GM06990 (cell line): Measurements from ENCODE around the gene FERMT1.

Experiments used
- DNase-seq: peaks from one replicate; pipeline ENCODE4 v3.0.0-alpha.2; 2011; ENCODE audit not compliant: insufficient read length; ENCODE audit errors: extremely low read depth
- H3K27me3 ChIP-seq: replicated peaks from 2 replicates; pipeline ENCODE4 v1.6.0; 2011; ENCODE audit warnings: low read length; ENCODE audit not compliant: control insufficient read depth, insufficient read depth
- H3K36me3 ChIP-seq: 2 replicates; pipeline ENCODE4 v1.5.1; 2011; ENCODE audit warnings: low read length; ENCODE audit not compliant: control insufficient read depth, insufficient read depth
- H3K4me3 ChIP-seq: replicated peaks from 2 replicates; pipeline ENCODE4 v1.5.1; 2011; ENCODE audit warnings: low read depth, mild to moderate bottlenecking, control low read depth, low read length
- TF ChIP-seq, protein P1 (sequence below): IDR thresholded peaks from 2 replicates; pipeline ENCODE4 v1.5.1; 2011; ENCODE audit warnings: low read length, control low read depth, mild to moderate bottlenecking, inconsistent platforms; ENCODE audit not compliant: insufficient read depth, poor library complexity, severe bottlenecking

Gene FERMT1

GRCh38 chr20:6135347-6135746 lies 12.5 kb upstream of the FERMT1 start:
- H3K4me3 ChIP-seq, result no peak overlapping the region
- no peak for DNase-seq
- no peaks in the 10 kb centered on the region for H3K36me3 ChIP-seq
- no peaks in the 10 kb centered on the region; the same call in 1 of the 2 replicates for H3K27me3 ChIP-seq
- TF ChIP-seq, protein P1, sequence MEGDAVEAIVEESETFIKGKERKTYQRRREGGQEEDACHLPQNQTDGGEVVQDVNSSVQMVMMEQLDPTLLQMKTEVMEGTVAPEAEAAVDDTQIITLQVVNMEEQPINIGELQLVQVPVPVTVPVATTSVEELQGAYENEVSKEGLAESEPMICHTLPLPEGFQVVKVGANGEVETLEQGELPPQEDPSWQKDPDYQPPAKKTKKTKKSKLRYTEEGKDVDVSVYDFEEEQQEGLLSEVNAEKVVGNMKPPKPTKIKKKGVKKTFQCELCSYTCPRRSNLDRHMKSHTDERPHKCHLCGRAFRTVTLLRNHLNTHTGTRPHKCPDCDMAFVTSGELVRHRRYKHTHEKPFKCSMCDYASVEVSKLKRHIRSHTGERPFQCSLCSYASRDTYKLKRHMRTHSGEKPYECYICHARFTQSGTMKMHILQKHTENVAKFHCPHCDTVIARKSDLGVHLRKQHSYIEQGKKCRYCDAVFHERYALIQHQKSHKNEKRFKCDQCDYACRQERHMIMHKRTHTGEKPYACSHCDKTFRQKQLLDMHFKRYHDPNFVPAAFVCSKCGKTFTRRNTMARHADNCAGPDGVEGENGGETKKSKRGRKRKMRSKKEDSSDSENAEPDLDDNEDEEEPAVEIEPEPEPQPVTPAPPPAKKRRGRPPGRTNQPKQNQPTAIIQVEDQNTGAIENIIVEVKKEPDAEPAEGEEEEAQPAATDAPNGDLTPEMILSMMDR, result no peak

DNA sequence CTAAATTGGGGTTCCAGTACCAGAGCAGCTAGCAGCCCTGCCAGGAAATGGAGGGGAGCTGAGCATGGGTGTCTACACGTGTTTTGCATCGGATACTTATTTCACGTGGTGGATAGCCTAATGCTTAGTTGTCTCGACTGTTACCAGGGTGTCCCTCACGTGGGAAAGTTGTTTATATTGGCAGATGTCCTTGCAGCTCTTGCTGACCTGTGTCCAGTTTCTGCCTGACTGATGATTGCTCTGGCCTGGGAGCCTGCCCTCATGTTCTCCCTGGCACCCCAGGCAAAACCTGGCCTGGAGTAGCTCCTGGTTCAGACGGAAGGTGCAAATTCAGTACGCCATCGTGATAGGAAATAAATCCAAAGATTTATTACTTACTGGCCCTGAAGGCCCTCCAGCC lies 11.8 kb upstream of the FERMT1 start:
- no peaks in the 10 kb centered on the region for H3K36me3 ChIP-seq
- TF ChIP-seq, protein P1, result no peak
- DNase-seq, result no peak
- no peak overlapping the region for H3K4me3 ChIP-seq
- H3K27me3 ChIP-seq, result no peaks in the 10 kb centered on the region; the same call in 1 of the 2 replicates

DNA sequence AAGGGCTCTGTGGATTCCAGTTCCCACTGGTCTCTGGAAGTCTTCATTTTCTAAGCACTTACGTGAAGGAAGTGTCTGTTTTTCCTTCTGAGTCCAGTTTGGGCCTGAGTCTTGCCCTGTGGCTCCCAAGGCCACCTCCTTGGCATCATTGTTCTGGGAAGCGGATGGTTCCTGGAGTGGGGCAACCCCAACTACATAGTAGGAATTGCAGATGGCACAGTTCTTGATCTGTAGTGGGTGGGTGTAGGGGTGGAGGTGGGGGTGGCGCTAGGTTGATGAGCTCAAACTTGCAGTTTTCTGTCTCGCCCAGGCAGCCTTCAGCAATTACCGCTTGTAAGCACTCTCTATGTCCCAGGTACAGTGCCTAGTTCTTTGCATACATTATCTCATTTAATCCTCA lies 7.2 kb upstream of the FERMT1 start:
- Histone ChIP-seq H3K4me3 (no peak overlapping the region), H3K36me3 (no peaks in the 10 kb centered on the region), H3K27me3 (no peaks in the 10 kb centered on the region)
- DNase-seq, result no peak
- TF ChIP-seq, protein P1, result no peak

DNA sequence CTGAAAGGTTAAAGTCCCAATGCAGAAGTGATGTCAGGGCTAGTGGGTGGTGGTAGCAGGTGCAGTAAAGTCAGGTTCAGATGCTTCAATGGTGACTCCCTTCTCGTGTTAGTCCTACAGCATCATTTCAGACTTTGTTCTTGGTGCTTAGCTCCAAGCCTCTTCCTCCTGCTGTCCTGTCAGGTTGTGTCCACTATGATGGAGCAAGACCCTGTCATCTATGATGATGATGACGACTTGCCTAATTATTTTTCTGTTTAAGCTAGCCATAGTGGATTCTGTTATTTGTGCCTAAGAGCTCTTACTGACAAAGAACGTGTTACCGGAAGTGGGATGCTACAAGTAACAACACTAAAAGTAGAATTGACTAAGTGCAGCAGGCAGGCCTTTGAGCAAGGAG lies 5.0 kb upstream of the FERMT1 start:
- H3K36me3 ChIP-seq, result no peaks in the 10 kb centered on the region
- TF ChIP-seq, protein P1, result no peak
- no peak overlapping the region for H3K4me3 ChIP-seq
- H3K27me3 ChIP-seq, result peaks cover 2% of the 10 kb centered on the region; the same call in 1 of the 2 replicates
- DNase-seq, result no peak

DNA sequence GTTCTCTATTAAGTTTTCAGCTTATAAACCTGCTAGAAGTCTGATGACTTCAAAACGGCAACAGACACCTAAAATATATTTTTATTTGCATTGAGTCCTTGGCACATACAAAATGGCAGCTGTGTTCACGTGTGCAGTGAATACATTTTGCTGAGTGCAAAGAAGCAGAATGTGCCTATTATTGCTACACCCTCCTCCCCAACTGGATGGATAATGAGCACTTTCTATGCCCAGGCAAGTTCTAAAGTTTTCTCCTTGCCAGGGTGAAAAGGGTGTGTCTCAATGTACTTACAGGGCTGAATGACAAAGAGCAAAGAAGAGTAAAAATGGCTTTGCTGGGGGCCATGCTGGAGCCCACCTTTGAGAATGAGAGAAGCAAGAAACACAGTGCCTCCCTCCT lies 4.0 kb upstream of the FERMT1 start:
- Histone ChIP-seq H3K4me3 (no peak overlapping the region), H3K36me3 (no peaks in the 10 kb centered on the region), H3K27me3 (peaks cover 2% of the 10 kb centered on the region; the same call in 1 of the 2 replicates)
- TF ChIP-seq, protein P1, result no peak
- no peak for DNase-seq

GRCh38 chr20:6123649-6124014 lies 802 bp upstream of the FERMT1 start:
- Histone ChIP-seq H3K27me3 (peaks cover 2% of the 10 kb centered on the region; the same call in 1 of the 2 replicates), H3K36me3 (no peaks in the 10 kb centered on the region), H3K4me3 (no peak overlapping the region)
- no peak for DNase-seq
- TF ChIP-seq, protein P1, result no peak
